ENCODE results near the gene SUV39H1. TPM values are rescaled to one million over a fixed set of nuclear protein-coding genes. Genes with fewer than 3 reads are reported as not detected.
"Not testable (repeated sequence)": the region's sequence is repeated elsewhere in the genome, so short reads cannot be mapped to it uniquely, and the experiment has no call there.

Gene SUV39H1
- polyA plus RNA-seq, 1 experiment: 2.4 TPM

- ChIA-PET CTCF (no interaction called here), POLR2A (interaction anchor here (0.6 to 1.0 kb wide), 5 partner anchors 20 to 282 kb away, joined by 3 to 9 read pairs (median 3); partner anchors contain the start of gene SUV39H1)
- Histone ChIP-seq H3K27me3 (ENCODE audit: control insufficient read depth, insufficient read depth, low read length) (no peaks in the 10 kb centered on the region), H3K4me3 (ENCODE audit: low read depth, low read length) (peak overlapping the region; percentile 76), H3K9me3 (ENCODE audit: control insufficient read depth, insufficient read depth, low read length) (no peaks in the 10 kb centered on the region), H3K27ac (ENCODE audit: low read depth, low read length) (peak overlapping the region; percentile 21)
- peak; percentile 45 for DNase-seq (ENCODE audit: low read depth, low spot score)
- no peak for TF ChIP-seq CTCF (IDR thresholded peaks at IDR 0.05; ENCODE audit: low read depth, low read length)
Observed at GRCh38 chrX:48676106-48676892, 20.2 kb upstream of the SUV39H1 start.

- TF ChIP-seq CTCF (IDR thresholded peaks at IDR 0.05; ENCODE audit: low read depth, low read length): no peak
- H3K27ac ChIP-seq (ENCODE audit: low read depth, low read length): no peak overlapping the region
- DNase-seq (ENCODE audit: low read depth, low spot score): no peak
- POLR2A ChIA-PET: interaction anchor here (0.6 to 1.0 kb wide), 3 partner anchors 19 to 73 kb away, joined by 3 to 9 read pairs (median 4); partner anchors contain the start of gene SUV39H1
- H3K4me3 ChIP-seq (ENCODE audit: low read depth, low read length): peak overlapping the region; percentile 72
- CTCF ChIA-PET: no interaction called here
- no peaks in the 10 kb centered on the region for H3K9me3 ChIP-seq (ENCODE audit: control insufficient read depth, insufficient read depth, low read length)
- no peaks in the 10 kb centered on the region for H3K27me3 ChIP-seq (ENCODE audit: control insufficient read depth, insufficient read depth, low read length)
Observed at GRCh38 chrX:48676893-48677270, 19.7 kb upstream of the SUV39H1 start.

- H3K9me3 ChIP-seq (ENCODE audit: control insufficient read depth, insufficient read depth, low read length): no peaks in the 10 kb centered on the region
- CTCF ChIA-PET: no interaction called here
- no peak for DNase-seq (ENCODE audit: low read depth, low spot score)
- no peak overlapping the region for H3K27ac ChIP-seq (ENCODE audit: low read depth, low read length)
- POLR2A ChIA-PET: no interaction called here
- H3K27me3 ChIP-seq (ENCODE audit: control insufficient read depth, insufficient read depth, low read length): no peaks in the 10 kb centered on the region
- peak overlapping the region; percentile 4; the same call in 1 of the 2 replicates for H3K4me3 ChIP-seq (ENCODE audit: low read depth, low read length)
- TF ChIP-seq CTCF (IDR thresholded peaks at IDR 0.05; ENCODE audit: low read depth, low read length): no peak
Observed at GRCh38 chrX:48677516-48677915, 19.0 kb upstream of the SUV39H1 start.

GRCh38 chrX:48680467-48680866, 16.1 kb upstream of the SUV39H1 start:
- H3K27me3 ChIP-seq (ENCODE audit: control insufficient read depth, insufficient read depth, low read length); DNase-seq (ENCODE audit: low read depth, low spot score); POLR2A ChIA-PET; H3K9me3 ChIP-seq (ENCODE audit: control insufficient read depth, insufficient read depth, low read length); H3K27ac ChIP-seq (ENCODE audit: low read depth, low read length); H3K4me3 ChIP-seq (ENCODE audit: low read depth, low read length); CTCF ChIA-PET: not testable (repeated sequence)

GRCh38 chrX:48680925-48681324, 15.6 kb upstream of the SUV39H1 start:
- POLR2A ChIA-PET; DNase-seq (ENCODE audit: low read depth, low spot score); H3K9me3 ChIP-seq (ENCODE audit: control insufficient read depth, insufficient read depth, low read length); H3K4me3 ChIP-seq (ENCODE audit: low read depth, low read length); H3K27me3 ChIP-seq (ENCODE audit: control insufficient read depth, insufficient read depth, low read length); CTCF ChIA-PET; H3K27ac ChIP-seq (ENCODE audit: low read depth, low read length): not testable (repeated sequence)

GRCh38 chrX:48681539-48682183, 14.9 kb upstream of the SUV39H1 start:
- DNase-seq (ENCODE audit: low read depth, low spot score): no peak
- no peaks in the 10 kb centered on the region for H3K9me3 ChIP-seq (ENCODE audit: control insufficient read depth, insufficient read depth, low read length)
- H3K4me3 ChIP-seq (ENCODE audit: low read depth, low read length): no peak overlapping the region
- no peak for TF ChIP-seq CTCF (IDR thresholded peaks at IDR 0.05; ENCODE audit: low read depth, low read length)
- H3K27ac ChIP-seq (ENCODE audit: low read depth, low read length): no peak overlapping the region
- ChIA-PET POLR2A (no interaction called here), CTCF (no interaction called here)
- H3K27me3 ChIP-seq (ENCODE audit: control insufficient read depth, insufficient read depth, low read length): peaks cover 3% of the 10 kb centered on the region

GRCh38 chrX:48682795-48683194, 13.7 kb upstream of the SUV39H1 start:
- POLR2A ChIA-PET: not testable (repeated sequence)

More at GRCh38 chrX:48682795-48683194, 13.7 kb upstream of the SUV39H1 start:
- H3K4me3 ChIP-seq (ENCODE audit: low read depth, low read length); CTCF ChIA-PET; DNase-seq (ENCODE audit: low read depth, low spot score); H3K27ac ChIP-seq (ENCODE audit: low read depth, low read length); H3K27me3 ChIP-seq (ENCODE audit: control insufficient read depth, insufficient read depth, low read length); H3K9me3 ChIP-seq (ENCODE audit: control insufficient read depth, insufficient read depth, low read length): not testable (repeated sequence)
